Right kidney (tissue), 9 donors: ENCODE measurements around the gene OR2L3.
"Not testable (repeated sequence)": the region's sequence is repeated elsewhere in the genome, so short reads cannot be mapped to it uniquely, and the experiment has no call there.

Experiments used
- DNase-seq: peaks from one replicate; pipeline ENCODE4 v3.0.0-alpha.2; 2016
- long read RNA-seq, 8 donors: transcript quantifications; one replicate each; lab custom pipeline, GENCODE V29; 2026

The OR2L3 gene
- long read RNA-seq, donor 1: 0 reads
- long read RNA-seq, donor 2: 0 reads
- long read RNA-seq, donor 3: 0 reads
- long read RNA-seq, donor 4: 0 reads
- long read RNA-seq, donor 5: 0 reads
- long read RNA-seq, donor 6: 0 reads
- long read RNA-seq, donor 7: 0 reads
- long read RNA-seq, donor 8: 0 reads

DNA sequence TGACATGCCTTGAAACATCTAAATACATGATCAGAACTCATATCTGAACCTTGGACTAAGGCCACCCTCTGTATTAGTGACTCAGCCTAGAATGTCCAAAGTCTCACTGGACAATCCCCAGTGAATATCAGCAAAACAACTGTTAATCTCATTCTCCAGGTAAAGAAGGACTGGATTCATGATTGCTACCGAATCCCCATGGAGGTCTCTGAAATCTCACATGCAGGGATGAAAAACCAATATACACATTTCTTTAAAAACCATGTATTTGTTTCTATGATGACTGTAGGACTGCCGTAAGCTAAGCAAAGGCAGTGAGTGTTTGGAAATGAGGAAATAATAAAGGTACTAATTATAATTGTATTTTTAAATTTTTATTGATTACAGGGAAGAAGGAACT is at the start of gene OR2L3:
Gene OR2L3, plus strand, starts transcription at position 301 of the 400 bp plus-strand sequence. CDS start 13,846 bp downstream, outside the sequence.
- DNase-seq: no peak

DNA sequence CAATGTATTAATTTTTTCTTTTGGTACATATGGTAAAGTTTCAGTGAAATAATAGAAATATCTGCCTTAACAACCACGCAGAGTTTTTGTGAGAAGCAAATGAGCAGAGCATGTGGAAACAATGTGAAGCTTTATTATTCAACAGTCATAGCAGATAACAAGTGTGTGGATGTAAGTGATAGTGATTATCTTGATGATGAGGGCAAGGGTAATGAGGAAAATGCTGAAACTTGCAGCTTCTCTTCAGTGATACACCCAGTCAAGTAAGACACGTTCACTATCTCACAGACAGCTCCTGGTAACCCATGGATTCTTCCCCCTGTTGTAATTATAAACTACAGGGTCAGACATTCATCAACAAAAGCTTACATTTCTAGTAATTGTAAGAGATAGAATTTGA is 47.8 kb upstream of the OR2L3 start:
- no peak for DNase-seq

DNA sequence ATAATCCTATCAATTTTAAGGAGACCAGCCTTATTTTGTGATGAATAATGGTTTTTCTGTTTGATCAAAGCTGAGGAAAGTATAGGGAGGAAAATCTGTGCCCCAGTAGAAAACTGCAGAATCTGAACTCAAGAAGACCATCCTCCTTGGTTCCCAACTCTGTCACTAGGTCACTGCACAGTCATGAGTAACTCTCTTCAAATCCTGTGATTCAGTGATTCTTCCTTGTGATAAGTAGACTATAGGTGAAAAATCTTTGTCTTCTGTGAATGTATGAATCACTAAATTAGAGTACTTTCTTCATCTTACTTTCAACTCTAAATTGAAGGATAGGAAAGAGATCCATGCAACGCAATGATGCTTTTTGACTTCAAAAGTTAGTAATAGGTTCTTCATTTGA is 46.5 kb upstream of the OR2L3 start:
- no peak for DNase-seq

DNA sequence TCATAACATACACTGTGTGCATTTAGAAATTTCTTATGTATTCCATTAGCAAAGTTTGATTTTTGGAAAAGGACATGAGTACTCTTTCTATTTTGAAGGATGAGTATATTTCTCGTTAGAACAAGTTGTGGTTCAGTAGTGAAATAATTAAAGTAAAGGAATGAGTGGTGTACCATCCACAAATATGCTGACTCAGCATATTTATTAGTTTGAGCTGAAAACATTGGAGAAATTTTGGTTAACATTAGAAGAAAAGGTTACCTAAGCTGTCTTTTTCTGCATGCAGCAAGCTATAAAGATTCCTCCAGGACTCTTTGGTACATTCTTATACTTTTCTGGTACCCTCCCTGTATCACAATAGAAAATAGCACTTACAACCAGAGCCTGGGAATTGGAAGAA is 38.9 kb upstream of the OR2L3 start:
- no peak for DNase-seq

DNA sequence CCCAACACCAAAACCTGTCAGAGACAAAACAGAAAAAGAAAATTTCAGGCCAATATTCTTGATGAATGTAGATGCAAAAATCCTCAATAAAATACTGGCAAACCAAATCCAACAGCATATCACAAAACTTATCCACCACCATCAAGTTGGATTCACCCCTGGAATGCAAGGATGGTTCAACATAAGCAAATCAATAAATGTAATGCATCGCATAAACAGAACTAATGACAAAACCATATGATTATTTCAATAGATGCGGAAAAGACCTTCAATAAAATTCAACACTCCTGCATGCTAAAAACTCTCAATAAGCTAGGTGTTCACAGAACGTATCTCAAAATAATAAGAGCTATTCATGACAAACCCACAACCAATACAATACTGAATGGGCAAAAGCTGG is 37.0 kb upstream of the OR2L3 start:
- DNase-seq: no peak

DNA sequence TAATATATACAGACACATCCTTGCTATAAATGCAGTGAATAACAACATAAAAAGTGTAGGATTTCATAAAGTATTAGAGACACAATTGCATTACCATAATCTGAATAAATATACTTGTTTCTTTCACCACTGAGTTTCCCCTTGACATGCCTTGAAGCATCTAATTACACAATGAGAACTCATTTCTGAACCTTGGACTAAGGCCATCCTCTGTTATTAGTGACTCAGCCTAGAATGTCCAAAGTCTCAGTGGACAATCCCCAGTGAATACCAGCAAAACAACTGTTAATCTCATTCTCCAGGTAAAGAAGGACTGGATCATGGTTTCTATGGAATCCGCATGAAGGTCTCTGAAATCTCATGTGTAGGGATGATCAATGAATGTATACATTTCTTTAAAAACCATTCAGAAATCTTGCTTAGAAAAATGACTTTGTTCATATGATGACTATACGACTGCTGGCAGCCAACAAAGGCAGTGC is 33.4 kb upstream of the OR2L3 start, which contains the start of gene OR2L5:
Gene OR2L5, plus strand, starts transcription at position 432 of the 482 bp plus-strand sequence. CDS start 8,288 bp downstream, outside the sequence.
- DNase-seq: no peak

DNA sequence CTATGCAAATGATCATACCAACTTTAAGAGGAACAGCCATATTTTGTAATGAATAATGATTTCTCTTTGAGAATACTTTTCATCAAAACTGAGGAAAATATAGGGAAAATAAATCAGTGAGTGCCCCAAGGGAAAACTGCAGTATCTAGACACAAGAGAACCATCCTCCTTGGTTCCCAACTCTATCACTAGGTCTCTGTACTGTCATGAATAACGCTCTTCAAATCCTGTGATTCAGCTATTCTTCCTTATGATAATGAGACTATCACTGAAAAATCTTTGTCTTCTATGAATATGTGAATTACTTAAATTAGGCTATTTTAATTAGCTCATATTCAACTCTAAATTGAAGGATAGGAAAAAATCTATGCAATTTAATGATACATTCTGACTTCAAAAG is 30.8 kb upstream of the OR2L3 start:
- DNase-seq: no peak

DNA sequence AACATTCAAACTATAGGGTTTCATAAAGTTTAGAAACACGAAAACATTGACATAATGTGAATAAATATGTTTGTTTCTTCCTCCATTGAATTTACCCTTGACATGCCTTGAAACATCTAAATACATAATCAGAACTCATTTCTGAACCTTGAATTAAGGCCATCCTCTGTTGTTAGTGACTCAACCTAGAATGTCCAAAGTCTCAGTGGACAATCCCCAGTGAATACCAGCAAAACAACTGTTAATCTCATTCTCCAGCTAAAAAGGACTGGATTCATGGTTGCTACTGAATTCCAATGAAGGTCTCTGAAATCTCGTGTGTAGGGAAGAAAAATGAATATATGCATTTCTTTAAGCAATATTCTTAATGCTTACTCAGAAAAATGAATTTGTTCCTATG is 16.9 kb upstream of the OR2L3 start, which contains the start of gene OR2L2:
Gene OR2L2, plus strand, starts transcription at position 301 of the 400 bp plus-strand sequence. CDS start 8,198 bp downstream, outside the sequence.
- no peak for DNase-seq

DNA sequence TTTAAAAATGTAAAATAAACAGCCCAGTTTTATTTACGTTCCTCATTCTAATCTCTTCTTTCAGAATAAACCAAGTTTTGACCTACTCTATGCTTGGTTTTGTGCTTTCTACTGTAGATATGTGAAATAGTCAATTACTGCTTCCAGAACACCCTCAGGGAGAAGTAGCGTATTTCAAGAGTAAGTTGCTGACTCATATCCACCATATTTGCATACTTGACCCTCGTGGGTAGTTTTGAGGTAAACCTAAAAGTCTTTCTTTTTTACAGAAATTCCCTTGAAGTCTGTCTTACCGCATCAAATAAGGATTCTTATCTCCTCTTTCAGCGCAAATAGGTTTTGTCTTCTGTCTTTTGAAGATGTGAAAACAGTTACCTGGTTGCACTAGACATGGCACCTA is 1.4 kb upstream of the OR2L3 start:
- DNase-seq: no peak

GRCh38 chr1:248047008-248047407 is 372 bp downstream of the OR2L3 start:
- DNase-seq: no peak

- no peak for DNase-seq
Measured at GRCh38 chr1:248054671-248055070, 8.0 kb downstream of the OR2L3 start.

- DNase-seq: no peak
Measured at GRCh38 chr1:248055261-248055660, 8.6 kb downstream of the OR2L3 start.

- DNase-seq: no peak
Measured at GRCh38 chr1:248065071-248065470, 18.4 kb downstream of the OR2L3 start.

DNA sequence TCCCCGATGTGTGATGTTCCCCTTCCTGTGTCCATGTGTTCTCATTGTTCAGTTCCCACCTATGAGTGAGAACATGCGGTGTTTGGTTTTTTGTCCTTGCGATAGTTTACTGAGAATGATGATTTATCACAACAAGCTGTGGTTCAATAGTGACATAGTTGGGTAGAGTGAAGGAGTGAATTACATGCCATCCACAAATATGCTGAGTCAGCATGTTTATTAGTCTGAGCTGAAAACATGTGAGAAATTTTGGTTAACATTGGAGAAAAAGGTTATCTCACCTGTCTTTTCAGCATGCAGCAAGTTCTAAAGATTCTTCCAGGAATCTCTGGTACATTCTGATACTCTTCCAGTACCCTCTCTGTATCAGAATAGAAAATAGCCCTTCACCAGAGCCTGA is 19.0 kb downstream of the OR2L3 start:
- DNase-seq: no peak

- DNase-seq: not testable (repeated sequence)
Measured at GRCh38 chr1:248083864-248084263, 37.2 kb downstream of the OR2L3 start.

DNA sequence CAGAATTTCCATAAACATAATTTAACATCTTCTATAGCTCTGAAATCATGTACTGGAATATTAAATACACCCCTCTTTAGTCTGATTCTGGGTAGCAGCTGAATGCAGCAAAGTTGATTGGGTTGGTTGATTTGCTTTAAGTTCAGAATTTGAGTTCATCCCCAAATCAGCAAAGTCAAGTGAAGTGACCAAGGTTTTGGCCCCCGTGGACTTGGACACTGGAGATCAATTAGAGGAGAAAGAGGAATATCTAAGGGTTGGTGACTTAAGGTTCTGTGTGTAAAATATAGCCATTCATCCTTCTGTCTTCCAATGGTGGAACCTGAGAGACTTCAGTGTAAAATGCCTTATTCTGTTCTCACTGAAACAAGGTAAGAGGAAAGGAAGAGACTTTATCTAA is 48.2 kb downstream of the OR2L3 start, which contains the start of gene OR2L13:
Gene OR2L13, plus strand, starts transcription at position 301 of the 400 bp plus-strand sequence. CDS start 4,192 bp downstream, outside the sequence.
- DNase-seq: no peak

- no peak for DNase-seq
Measured at GRCh38 chr1:248098529-248098928, 51.9 kb downstream of the OR2L3 start.

DNA sequence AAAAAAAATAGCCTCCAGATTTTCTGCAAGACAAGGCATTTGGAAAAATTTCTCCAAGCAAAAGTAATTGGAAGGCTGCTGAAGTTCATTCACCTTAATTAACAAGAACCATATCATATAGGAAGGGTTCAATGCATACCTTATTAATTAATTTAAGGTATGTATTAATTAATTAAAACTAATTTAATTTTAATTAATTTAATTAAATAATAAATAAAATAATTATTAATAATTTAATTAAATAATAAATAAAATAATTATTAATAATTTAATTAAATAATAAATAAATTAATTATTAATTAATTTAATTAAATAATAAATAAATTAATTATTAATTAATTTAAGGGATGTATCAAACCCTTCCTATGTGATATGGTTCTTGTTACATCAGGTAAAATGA is 56.2 kb downstream of the OR2L3 start:
- no peak for DNase-seq

GRCh38 chr1:248111157-248111556 is 64.5 kb downstream of the OR2L3 start:
- DNase-seq: no peak
